ENCODE measurements around the gene CAVIN1.

Gene CAVIN1

DNA sequence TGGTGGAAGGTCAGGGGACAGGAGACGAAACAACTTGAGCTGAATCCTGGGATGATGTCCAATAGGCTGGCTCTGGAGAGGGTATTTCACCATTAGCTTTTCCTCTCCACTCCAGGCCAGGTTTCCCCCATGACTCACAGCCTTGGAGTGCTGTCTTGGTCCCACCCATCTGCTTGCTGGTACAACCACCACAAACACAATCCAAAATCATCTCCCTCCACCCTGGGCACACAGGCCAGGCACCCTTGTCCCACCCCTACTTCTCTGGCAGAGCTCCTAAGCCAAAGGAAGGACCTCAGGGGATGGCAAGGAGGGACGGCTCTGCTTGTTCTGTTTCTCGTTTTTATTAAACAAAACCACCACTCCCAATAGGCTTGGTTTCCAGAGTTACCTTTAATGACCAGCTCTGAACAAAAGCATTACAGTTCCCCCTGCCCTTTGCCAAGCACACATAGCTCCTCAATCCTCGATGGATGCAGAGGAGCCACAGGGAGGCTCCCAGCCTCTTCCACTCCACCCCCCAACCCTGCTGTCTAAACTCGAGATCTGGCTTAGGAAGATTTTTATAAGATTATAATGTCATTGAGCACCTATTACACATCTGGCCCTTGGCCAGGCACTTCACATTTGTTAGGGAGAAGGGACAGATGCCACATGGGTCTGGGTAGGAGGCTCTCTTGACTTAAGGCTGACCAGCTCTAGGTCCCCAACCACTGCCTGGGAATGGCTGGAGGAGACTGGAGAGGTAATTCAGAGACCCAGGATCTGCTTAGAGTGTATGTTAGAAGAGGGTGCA lies 13.3 kb downstream of the CAVIN1 start:
- no peak for TF ChIP-seq CTCF (IDR thresholded peaks at IDR 0.05; ENCODE audit: low read length, missing control alignments)
- H3K4me3 ChIP-seq (replicated peaks; ENCODE audit: low read depth, low read length) = no peak overlapping the region
- peak; percentile 95 for DNase-seq (ENCODE audit: low read depth)

- no peak overlapping the region for H3K4me3 ChIP-seq (replicated peaks; ENCODE audit: low read depth, low read length)
- TF ChIP-seq CTCF (IDR thresholded peaks at IDR 0.05; ENCODE audit: low read length, missing control alignments) = no peak
- peak; percentile 51 for DNase-seq (ENCODE audit: low read depth)
These were observed 15.0 kb downstream of the CAVIN1 start for GRCh38 chr17:42408061-42408460.

DNA sequence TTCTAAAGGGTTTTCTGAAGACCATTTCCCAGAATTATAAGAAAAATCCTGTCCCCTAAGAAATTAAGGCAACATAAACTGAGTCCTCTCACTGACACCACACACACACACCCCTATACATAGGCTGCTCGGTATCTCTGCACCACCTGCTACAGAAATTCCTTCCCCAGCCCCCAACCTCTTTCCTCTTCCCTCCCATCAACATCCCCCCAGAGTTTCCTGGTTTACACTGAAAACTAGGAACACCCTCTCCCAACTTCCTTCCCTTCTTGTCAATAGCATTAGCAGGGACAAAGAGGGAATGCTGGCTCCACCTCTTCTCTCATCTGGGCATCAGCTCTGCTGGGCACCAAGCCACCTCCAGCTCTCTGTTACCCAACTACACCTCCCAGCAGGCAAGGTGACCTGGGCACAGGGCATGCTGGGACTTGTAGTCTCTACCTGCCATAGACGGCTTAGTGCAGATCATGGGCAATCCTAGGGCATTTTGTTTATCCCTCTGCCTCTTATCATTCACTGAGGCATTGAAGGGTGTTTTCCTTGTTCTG lies 15.7 kb downstream of the CAVIN1 start:
- no peak for TF ChIP-seq CTCF (IDR thresholded peaks at IDR 0.05; ENCODE audit: low read length, missing control alignments)
- peak; percentile 84 for DNase-seq (ENCODE audit: low read depth)
- H3K4me3 ChIP-seq (replicated peaks; ENCODE audit: low read depth, low read length) = no peak overlapping the region

- DNase-seq (ENCODE audit: low read depth) = no peak
- TF ChIP-seq CTCF (IDR thresholded peaks at IDR 0.05; ENCODE audit: low read length, missing control alignments) = no peak
- H3K4me3 ChIP-seq (replicated peaks; ENCODE audit: low read depth, low read length) = no peak overlapping the region
These were observed 16.3 kb downstream of the CAVIN1 start for GRCh38 chr17:42406615-42407288.

- TF ChIP-seq CTCF (IDR thresholded peaks at IDR 0.05; ENCODE audit: low read length, missing control alignments) = peak; percentile 75
- peak; percentile 80 for DNase-seq (ENCODE audit: low read depth)
- H3K4me3 ChIP-seq (replicated peaks; ENCODE audit: low read depth, low read length) = no peak overlapping the region
These were observed 17.0 kb downstream of the CAVIN1 start for GRCh38 chr17:42405963-42406495.

DNA sequence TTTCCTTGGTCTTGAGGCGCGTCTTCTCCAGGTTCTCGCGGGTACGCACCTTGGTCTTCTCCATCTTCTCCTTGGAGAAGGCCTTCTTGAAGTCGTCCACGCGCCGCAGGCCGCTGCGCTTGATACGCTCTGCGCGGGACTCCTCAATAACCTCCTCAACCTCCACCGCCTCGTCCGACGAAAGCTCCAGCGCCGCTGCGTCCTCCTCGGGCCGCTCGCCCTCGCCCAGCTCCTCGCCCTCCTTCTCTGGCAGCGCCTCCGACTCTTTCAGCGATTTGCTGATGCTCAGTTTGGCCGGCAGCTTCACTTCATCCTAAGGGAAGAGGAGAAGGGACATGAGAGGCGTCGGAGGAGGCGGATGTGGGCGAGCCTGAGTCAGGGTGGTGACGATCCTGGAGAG lies 18.0 kb downstream of the CAVIN1 start:
- DNase-seq (ENCODE audit: low read depth) = no peak
- no peak for TF ChIP-seq CTCF (IDR thresholded peaks at IDR 0.05; ENCODE audit: low read length, missing control alignments)
- no peak overlapping the region for H3K4me3 ChIP-seq (replicated peaks; ENCODE audit: low read depth, low read length)
